Mucosa of descending colon (tissue), 3 donors: ENCODE data around the gene TSPEAR. TPM values are rescaled to one million over a fixed set of nuclear protein-coding genes. Genes with fewer than 3 reads are reported as not detected.

ENCODE experiments used
- ATAC-seq: fragments of 200-7000 bp; cut with Tn5 transposase; one replicate; pipeline ENCODE4 v1.9.1; 2020; ENCODE audit warnings: mild to moderate bottlenecking, moderate library complexity
- DNase-seq, 3 donors: peaks; one replicate each; pipeline ENCODE4 v3.0.0-alpha.2; 2020
- H3K36me3 ChIP-seq: fragments of 200-600 bp; one replicate; pipeline ENCODE4 v1.8.0; 2021; ENCODE audit warnings: low read depth, mild to moderate bottlenecking
- H3K4me1 ChIP-seq: fragments of 200-600 bp; one replicate; pipeline ENCODE4 v1.8.0; 2021; ENCODE audit warnings: low read depth, mild to moderate bottlenecking
- H3K4me3 ChIP-seq: fragments of 200-600 bp; one replicate; pipeline ENCODE4 v1.8.0; 2021; ENCODE audit warnings: mild to moderate bottlenecking
- H3K9me3 ChIP-seq: fragments of 200-600 bp; one replicate; pipeline ENCODE4 v1.8.0; 2021; ENCODE audit warnings: mild to moderate bottlenecking
- intact Hi-C, 2 donors: fragments of 100-400 bp; cut with DNase I in 1 of 2; cut with micrococcal nuclease in 1 of 2; formaldehyde crosslinking; loops; one replicate each; pipeline versions ENCODE4 v1.11.0 to v1.11.1; 2022; cut with DNase I, micrococcal nuclease
- total RNA-seq, 3 donors: library from RNA; stranded (reverse); fragmentation: NEBNext Ultra II Directional in 2 of 3; extraction: Animal tissue kit (Norgen Biotek cat#: 25700) in 2 of 3; gene quantifications; one replicate each; pipeline versions ENCODE4 v1.2.1 to v1.2.4, GENCODE V29; 2021 to 2023
- TF ChIP-seq, protein P1 (sequence below): fragments of 200-600 bp; IDR thresholded peaks from one replicate; pipeline ENCODE4 v1.8.0; 2022; ENCODE audit warnings: antibody characterized with exemption, mild to moderate bottlenecking
- donor health status: DM: no; HTN: no; CAD: no; lungs with moderate emphysema.
- donor health status: DM: no; HTN: no; CAD: no.
- donor health status: DM: no; HTN: yes; CAD: no.

The TSPEAR gene
- total RNA-seq, 3 donors from 2014 or later: 0.28 TPM; not detected in 2

DNA sequence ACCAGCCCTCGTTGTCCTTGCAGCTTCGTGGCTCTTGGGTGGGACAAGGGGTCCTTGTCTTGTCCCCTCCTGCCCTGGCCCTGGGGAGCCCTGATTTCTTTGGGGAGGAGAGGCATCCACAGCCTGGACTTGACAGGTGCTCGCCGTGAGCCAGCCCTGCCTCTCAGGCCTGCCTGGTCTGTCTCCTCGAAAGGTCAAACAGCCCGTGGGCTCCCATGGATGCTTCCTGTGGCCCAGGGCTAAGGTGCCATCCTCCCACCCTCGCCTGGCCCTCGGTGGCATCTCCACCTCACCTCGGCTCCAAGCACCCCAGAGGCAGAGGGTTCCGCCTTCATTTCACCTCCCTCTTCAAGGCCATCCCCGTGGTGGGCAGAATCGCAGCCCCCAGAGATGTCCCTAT lies 247.0 kb downstream of the TSPEAR start:
- TF ChIP-seq, protein P1, sequence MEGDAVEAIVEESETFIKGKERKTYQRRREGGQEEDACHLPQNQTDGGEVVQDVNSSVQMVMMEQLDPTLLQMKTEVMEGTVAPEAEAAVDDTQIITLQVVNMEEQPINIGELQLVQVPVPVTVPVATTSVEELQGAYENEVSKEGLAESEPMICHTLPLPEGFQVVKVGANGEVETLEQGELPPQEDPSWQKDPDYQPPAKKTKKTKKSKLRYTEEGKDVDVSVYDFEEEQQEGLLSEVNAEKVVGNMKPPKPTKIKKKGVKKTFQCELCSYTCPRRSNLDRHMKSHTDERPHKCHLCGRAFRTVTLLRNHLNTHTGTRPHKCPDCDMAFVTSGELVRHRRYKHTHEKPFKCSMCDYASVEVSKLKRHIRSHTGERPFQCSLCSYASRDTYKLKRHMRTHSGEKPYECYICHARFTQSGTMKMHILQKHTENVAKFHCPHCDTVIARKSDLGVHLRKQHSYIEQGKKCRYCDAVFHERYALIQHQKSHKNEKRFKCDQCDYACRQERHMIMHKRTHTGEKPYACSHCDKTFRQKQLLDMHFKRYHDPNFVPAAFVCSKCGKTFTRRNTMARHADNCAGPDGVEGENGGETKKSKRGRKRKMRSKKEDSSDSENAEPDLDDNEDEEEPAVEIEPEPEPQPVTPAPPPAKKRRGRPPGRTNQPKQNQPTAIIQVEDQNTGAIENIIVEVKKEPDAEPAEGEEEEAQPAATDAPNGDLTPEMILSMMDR: no peak
- intact Hi-C loops: no loop called here
- no peak for DNase-seq
- no peak for ATAC-seq
- Histone ChIP-seq H3K4me3 (no peak overlapping the region), H3K36me3 (no peaks in the 10 kb centered on the region), H3K4me1 (no peaks in the 10 kb centered on the region), H3K9me3 (no peaks in the 10 kb centered on the region)

GRCh38 chr21:44463724-44464123 lies 247.6 kb downstream of the TSPEAR start:
- TF ChIP-seq, protein P1: no peak
- no peak for ATAC-seq
- no peaks in the 10 kb centered on the region for H3K4me1 ChIP-seq
- no peaks in the 10 kb centered on the region for H3K9me3 ChIP-seq
- H3K36me3 ChIP-seq: no peaks in the 10 kb centered on the region
- H3K4me3 ChIP-seq: no peak overlapping the region
- DNase-seq: no peak
- intact Hi-C loops: no loop called here

DNA sequence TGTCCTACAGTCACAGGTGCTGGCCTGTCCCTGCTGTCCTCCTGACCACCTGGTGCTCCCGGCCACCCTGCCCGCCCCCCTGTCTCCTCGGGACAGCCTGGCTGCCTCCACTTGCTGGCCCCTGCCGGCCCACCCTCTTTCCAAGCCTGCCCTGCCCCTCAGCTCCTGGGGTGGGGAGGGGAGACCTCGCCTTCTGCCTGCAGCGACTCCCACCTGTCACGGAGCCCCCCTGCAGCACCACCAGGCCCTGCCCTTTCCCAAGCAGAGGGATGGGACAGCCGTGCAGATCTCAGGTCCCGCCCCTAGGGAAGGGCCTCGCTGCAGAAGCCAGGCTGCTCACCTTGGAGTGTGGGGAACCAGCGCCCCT lies 248.6 kb downstream of the TSPEAR start:
- ATAC-seq (no peak), DNase-seq (no peak)
- Histone ChIP-seq H3K9me3 (no peaks in the 10 kb centered on the region), H3K4me1 (no peaks in the 10 kb centered on the region), H3K36me3 (no peaks in the 10 kb centered on the region), H3K4me3 (no peak overlapping the region)
- intact Hi-C loops: no loop called here
- TF ChIP-seq, protein P1: no peak

DNA sequence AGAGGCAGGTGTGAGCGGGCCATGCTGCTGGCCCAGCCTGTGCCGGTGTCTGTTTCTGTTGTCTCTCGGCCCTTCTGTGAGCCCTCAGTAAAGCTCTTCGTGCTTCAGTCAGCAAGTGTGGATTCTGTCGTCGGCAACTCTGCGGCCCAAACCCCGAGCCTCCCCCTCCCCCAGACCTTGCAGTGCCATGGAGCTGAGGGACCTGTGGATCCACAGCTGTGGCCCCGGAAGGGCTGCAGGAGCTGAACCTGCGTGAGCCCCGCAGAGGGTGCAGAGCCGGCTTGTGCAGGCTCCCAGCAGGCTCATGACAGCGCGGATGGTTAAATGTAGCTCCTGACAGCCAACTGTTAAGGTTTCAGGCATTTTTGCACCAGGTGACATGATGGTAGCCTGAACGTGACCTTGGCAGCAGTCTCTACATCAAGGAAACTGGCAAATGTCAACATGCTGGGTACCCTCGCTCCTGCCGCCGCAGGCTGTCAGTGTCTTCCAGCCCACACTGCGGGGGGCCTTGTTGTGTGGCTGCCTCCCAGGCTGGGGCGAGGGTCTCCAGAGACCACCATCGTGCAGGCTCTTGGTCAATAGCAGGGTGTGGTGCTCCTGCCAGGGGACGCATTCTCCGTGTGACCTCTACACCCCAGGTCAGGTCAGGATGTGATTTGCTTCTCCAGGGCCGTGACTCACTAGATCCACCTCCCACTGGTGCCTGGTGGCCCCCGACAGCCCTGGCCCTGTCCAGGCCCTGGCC lies 249.1 kb downstream of the TSPEAR start:
- TF ChIP-seq, protein P1: no peak
- Histone ChIP-seq H3K36me3 (no peaks in the 10 kb centered on the region), H3K4me3 (no peak overlapping the region), H3K4me1 (no peaks in the 10 kb centered on the region), H3K9me3 (no peaks in the 10 kb centered on the region)
- ATAC-seq (no peak), DNase-seq (no peak)
- intact Hi-C loops: no loop called here

- ATAC-seq (no peak), DNase-seq (peak in 1 of 3 donors; percentile 25)
- Histone ChIP-seq H3K9me3 (no peaks in the 10 kb centered on the region), H3K4me3 (no peak overlapping the region), H3K36me3 (no peaks in the 10 kb centered on the region), H3K4me1 (no peaks in the 10 kb centered on the region)
- TF ChIP-seq, protein P1: no peak
- intact Hi-C loops: no loop called here
Observed at GRCh38 chr21:44461464-44462001, 249.8 kb downstream of the TSPEAR start.
